Activated CD4-positive, alpha-beta T cell treated with anti-CD3 and anti-CD28 coated beads, Interleukin-2, amount 50 U/mL, for 16 hours (primary cell): ENCODE measurements around the gene CLDN9.

Source experiments
- DNase-seq: peaks from one replicate; pipeline ENCODE4 v3.0.0-alpha.2; 2020

CLDN9 gene

GRCh38 chr16:2974319-2975056 lies 38.2 kb upstream of the CLDN9 start:
- no peak for DNase-seq

- DNase-seq: no peak
Measured at GRCh38 chr16:2975161-2975795, 37.4 kb upstream of the CLDN9 start.

GRCh38 chr16:2976201-2976600 lies 36.5 kb upstream of the CLDN9 start:
- no peak for DNase-seq

GRCh38 chr16:2976673-2977072 lies 36.0 kb upstream of the CLDN9 start:
- no peak for DNase-seq

- no peak for DNase-seq
Measured at GRCh38 chr16:2977440-2977839, 35.3 kb upstream of the CLDN9 start.

GRCh38 chr16:2979669-2980226 lies 33.0 kb upstream of the CLDN9 start:
- DNase-seq: no peak

- DNase-seq: peak; percentile 94
Measured at GRCh38 chr16:2980227-2981176, 32.2 kb upstream of the CLDN9 start, which contains the start of gene PKMYT1. Gene PKMYT1, minus strand, starts transcription at chr16:2980446. Its CDS starts 789 bp downstream, at chr16:2979657.

GRCh38 chr16:2981177-2981898 lies 31.4 kb upstream of the CLDN9 start:
- no peak for DNase-seq

- no peak for DNase-seq
Measured at GRCh38 chr16:2981899-2982250, 30.8 kb upstream of the CLDN9 start.

GRCh38 chr16:2982402-2982801 lies 30.3 kb upstream of the CLDN9 start:
- DNase-seq: no peak

- DNase-seq: peak; percentile 83
Measured at GRCh38 chr16:2983706-2984136, 29.0 kb upstream of the CLDN9 start.

GRCh38 chr16:2985462-2985861 lies 27.3 kb upstream of the CLDN9 start:
- no peak for DNase-seq

- no peak for DNase-seq
Measured at GRCh38 chr16:2985893-2986355, 26.8 kb upstream of the CLDN9 start.

GRCh38 chr16:2986623-2987188 lies 26.0 kb upstream of the CLDN9 start:
- no peak for DNase-seq

- no peak for DNase-seq
Measured at GRCh38 chr16:2987286-2987685, 25.4 kb upstream of the CLDN9 start.

- DNase-seq: no peak
Measured at GRCh38 chr16:2987833-2988232, 24.9 kb upstream of the CLDN9 start.

- DNase-seq: no peak
Measured at GRCh38 chr16:2988590-2989099, 24.1 kb upstream of the CLDN9 start.

- no peak for DNase-seq
Measured at GRCh38 chr16:2990891-2991290, 21.8 kb upstream of the CLDN9 start.

GRCh38 chr16:2991566-2992261 lies 21.0 kb upstream of the CLDN9 start:
- DNase-seq: no peak

GRCh38 chr16:2992383-2993081 lies 20.2 kb upstream of the CLDN9 start:
- DNase-seq: no peak
